Activated CD4-positive, alpha-beta T cell treated with anti-CD3 and anti-CD28 coated beads, Interleukin-2, Interleukin-6, amounts not matched to agents 100 ng/mL and 50 ng/mL, durations not matched to agents 16 hours and 8 hours (primary cell): ENCODE data around the gene KLHL40.
"Not testable (repeated sequence)": the region's sequence is repeated elsewhere in the genome, so short reads cannot be mapped to it uniquely, and the experiment has no call there.

Source experiments
- DNase-seq: peaks from one replicate; pipeline ENCODE4 v3.0.0-alpha.2; 2020

The KLHL40 gene

DNA sequence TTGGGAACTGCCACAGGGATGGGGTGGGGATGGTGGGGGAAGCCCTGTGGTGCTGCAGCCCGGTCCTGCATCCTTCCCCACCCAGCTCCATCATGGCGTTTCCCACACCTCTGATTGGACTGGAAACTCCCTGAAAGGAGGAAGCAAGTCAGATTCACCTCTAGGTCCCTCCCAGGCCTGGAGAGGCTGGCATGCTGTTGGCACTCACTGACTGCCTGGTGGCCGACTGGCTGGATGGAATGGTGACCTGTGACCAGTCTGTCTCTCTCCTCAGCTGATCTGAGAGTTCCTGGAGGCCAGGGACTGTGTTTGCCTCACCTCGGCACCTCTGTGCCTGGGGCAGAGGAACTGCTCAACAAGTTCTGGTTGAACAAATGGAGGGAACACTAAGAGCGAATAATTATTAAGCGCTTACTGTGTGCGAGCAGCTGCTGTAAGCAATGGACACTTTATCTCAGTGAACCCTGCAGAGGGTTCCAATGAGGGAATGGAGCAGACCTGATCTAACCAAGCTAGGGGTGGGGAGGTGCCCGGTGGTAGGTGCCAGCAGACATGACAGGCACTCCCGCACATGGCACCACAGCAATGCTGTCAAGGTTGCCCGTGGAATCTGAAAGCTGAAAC lies 20.7 kb downstream of the KLHL40 start:
- no peak for DNase-seq

DNA sequence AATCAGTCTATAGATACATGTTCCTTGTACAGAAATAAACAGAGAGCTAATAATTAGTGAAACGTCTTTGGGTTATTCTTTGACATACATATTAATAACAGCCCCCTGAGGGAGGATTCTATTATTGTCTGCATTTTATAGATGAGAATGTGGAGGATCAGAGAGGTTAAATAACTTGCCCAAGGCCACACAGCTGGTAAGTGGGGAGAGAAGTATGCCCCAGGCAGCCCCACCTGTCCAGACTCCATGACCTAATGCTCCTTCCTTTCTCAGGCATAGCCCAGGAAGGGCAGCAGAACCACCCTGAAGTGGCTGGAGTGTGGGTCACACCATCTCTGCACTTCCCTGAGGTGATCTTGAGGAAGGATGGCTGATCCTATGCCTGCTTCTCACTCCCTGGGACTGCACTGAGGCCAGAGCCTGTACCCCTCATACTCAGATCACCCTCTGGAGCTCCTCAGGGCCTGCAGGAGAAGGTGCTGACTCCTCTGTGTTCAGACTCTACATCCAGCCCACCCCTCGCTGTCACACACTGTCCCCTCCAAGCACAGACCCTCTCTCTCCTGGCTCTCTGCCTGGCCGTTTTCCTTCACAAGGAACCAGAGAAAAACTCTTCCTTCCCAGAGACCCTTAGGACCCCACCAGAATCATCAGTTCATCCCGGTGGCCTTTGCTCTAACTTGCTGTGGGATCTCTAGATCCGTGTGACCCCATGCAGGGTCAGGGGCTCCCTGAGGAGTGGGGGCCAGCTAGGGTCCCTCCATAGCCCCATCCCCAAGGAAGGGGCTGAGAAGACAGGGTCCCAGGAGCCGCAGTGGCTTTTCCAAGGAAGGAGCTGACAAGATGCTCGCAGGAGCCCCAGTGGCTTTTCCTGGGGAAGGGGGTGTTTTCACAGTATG lies 21.6 kb downstream of the KLHL40 start:
- DNase-seq, result no peak

GRCh38 chr3:42707620-42708355 lies 22.5 kb downstream of the KLHL40 start:
- no peak for DNase-seq

GRCh38 chr3:42708611-42709151 lies 23.3 kb downstream of the KLHL40 start:
- DNase-seq, result no peak

GRCh38 chr3:42709621-42710020 lies 24.3 kb downstream of the KLHL40 start:
- DNase-seq, result no peak

- no peak for DNase-seq
Observed at GRCh38 chr3:42710323-42711021, 25.1 kb downstream of the KLHL40 start.

DNA sequence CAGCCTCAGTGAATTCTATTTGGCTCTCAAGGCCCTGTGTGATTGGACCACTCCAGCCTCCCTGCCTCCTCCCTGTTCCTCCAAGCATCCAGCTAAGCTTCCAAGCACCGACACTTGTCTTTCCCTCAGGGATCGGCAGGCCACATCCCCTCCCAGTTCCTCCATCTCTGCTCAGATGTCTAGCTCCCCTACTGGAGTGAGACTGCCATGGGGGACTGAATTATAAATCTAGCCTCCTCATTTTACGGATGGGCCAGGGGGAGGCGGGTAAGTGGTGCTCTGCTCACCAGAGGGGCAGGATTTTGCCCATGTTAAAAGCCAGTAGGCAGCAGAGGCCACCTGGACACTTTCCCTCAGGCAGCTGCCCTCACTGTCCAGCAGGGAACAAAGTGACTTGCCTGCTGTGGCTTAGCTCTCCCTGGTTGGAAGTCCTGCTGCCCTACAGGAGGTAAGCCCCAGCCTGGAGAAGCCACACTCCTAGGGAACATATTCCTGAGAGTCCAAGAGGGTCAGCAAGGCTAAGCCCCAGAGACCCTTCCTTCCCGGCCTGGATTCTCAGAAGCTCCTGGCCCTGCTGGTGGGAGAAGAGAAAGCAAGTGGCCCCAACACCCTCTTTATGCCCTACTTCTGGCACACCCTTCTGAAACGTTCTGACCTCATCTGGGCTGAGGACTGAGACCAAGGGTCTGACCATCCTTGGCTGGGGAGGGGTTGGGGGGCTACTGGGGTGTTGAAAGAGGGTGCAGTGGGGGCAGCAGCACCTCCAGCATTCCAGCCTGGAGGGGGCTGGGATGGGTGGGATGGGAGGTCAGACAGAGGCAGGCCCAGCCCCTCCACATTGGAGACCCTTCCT lies 26.4 kb downstream of the KLHL40 start:
- DNase-seq, result no peak

- no peak for DNase-seq
Observed at GRCh38 chr3:42712344-42712648, 27.0 kb downstream of the KLHL40 start.

GRCh38 chr3:42712688-42713372 lies 27.5 kb downstream of the KLHL40 start:
- no peak for DNase-seq

- DNase-seq, result no peak
Observed at GRCh38 chr3:42713747-42714146, 28.4 kb downstream of the KLHL40 start.

GRCh38 chr3:42714171-42714852 lies 29.0 kb downstream of the KLHL40 start:
- DNase-seq, result no peak

DNA sequence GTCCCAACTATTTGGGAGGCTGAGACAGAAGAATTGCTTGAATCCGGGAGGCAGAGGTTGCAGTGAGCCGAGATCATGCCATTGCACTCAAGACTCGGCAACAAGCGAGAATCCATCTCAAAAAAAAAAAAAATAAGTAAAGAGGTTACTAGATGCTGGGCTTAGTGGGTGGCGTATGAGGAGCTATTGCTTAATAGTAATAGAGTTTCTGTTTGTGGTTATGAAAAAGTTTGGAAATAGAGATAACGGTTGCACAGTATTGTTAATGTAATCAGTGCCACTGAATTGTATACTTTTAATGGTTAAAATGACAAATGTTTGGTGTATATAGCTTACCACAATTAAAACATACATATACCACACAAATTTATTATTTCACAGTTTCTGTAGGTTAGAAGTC lies 32.0 kb downstream of the KLHL40 start:
- DNase-seq, result no peak

GRCh38 chr3:42718338-42718737 lies 33.0 kb downstream of the KLHL40 start:
- no peak for DNase-seq

- no peak for DNase-seq
Observed at GRCh38 chr3:42719002-42719401, 33.7 kb downstream of the KLHL40 start.

DNA sequence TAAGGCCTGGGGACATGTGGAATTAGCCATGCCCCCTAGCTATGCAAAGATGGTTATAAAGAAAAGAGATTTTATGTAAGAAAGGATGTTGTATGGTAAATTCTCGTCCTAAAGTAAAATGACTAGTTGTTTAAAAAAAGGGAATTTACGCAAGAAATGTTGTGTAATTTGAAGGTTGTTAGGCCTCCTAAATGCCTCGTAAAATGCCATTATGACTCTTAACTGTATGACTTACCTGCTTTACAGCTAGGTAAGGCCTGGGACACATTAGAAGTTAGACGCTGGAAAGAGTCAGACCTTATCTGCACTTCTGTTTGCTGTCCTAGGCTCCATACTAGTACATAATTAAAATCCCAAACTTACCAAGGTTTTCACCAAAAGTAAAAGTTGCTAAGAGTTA lies 34.8 kb downstream of the KLHL40 start:
- DNase-seq, result no peak

DNA sequence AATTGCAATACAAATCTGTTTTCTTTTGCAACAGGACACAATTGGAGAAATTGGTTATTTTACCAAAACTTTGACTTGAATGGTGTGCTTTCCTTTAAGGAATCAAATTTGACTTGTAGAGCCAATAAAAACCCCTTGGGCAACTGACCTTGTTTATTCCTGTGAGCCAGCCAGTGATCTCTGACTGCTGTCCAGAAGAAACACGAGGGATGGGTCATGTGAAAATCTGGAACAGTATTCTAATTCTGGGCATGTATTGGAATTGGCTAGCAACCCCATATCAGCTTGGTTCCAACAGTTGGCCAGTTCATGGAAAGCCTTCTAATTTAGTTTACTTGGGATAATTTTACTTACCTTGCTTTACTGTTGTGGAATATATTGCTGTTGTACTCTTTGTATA lies 36.4 kb downstream of the KLHL40 start:
- no peak for DNase-seq

DNA sequence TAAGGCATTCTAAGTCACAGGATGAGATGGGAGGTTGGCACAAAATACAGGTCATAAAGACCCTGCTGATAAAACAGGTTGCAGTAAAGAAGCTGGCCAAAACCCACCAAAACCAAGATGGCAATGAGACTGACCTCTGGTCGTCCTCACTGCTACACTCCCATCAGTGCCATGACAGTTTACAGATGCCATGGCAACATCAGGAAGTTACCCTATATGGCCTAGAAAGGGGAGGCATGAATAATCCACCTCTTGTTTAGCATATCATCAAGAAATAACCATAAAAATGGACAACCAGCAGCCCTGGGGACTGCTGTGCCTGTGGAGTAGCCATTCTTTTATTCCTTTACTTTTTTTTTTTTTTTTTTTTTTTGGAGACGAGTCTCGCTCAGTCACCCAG lies 37.1 kb downstream of the KLHL40 start:
- not testable (repeated sequence) for DNase-seq

- no peak for DNase-seq
Observed at GRCh38 chr3:42723219-42723618, 37.9 kb downstream of the KLHL40 start.

GRCh38 chr3:42725454-42725853 lies 40.1 kb downstream of the KLHL40 start:
- DNase-seq, result no peak

- no peak for DNase-seq
Observed at GRCh38 chr3:42728056-42728455, 42.7 kb downstream of the KLHL40 start.
